HG02981 (cell line): ENCODE measurements around the gene STX2.

Experiments
- ATAC-seq: cut with Tn5 transposase; IDR thresholded peaks from one replicate; pipeline ENCODE4 v1.9.1; 2021; ENCODE audit warnings: mild to moderate bottlenecking, moderate library complexity; ENCODE audit not compliant: unreplicated experiment

STX2 gene

GRCh38 chr12:130831876-130832405 is 7.1 kb downstream of the STX2 start:
- ATAC-seq: no peak

GRCh38 chr12:130831246-130831645 is 7.8 kb downstream of the STX2 start:
- ATAC-seq: no peak

- ATAC-seq: no peak
Observed at GRCh38 chr12:130830246-130830551, 8.9 kb downstream of the STX2 start.

- ATAC-seq: no peak
Observed at GRCh38 chr12:130829391-130830245, 9.4 kb downstream of the STX2 start.

DNA sequence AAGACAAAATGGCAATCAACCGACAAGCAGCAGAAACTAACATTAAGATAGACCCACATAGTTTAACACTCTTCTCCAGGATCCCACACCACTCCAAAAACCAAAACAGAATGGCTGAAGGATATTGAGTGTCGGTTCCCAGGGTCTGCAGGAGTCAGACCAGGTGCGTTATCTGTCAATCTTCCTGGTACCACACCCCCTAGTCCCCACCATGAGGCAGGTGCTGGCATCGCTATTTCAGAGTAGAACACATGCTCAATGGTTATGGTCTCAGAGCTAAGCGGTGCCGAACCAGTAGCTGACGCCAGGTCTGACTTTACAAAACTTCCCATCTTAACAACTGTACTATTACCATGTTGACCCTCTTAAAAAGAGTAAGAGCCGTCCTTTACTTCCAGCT is 10.2 kb downstream of the STX2 start:
- no peak for ATAC-seq

- no peak for ATAC-seq
Observed at GRCh38 chr12:130827432-130827831, 11.6 kb downstream of the STX2 start.

DNA sequence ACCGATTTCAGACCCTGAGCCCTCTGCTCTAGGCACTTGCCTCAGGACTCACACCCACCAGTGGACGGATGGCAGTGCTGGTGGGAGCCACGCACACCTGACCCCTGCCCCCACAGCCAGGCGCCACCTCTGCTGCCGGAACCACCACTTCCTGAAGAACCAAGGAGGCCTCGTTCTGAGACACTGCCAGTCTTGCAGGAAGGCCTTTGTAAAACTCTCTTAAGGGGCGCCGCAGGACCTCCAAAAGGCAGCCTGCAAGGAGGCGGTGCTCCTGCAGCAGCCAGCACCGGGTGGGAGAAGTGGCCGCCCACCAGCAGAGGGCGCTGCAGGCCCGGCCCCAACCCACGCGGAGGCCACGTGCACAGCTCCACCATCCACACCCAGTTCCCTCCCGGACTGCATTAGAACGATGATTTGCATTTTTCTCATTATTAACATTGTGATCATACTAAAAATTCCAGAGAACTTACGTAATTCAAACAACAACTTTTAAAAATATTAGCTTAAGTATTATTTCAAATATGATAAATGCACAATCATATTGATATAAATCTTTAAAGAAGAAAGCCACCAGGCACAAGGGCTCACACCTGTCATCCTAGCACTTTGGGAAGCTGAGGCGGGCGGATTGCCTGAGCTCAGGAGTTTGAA is 12.8 kb downstream of the STX2 start:
- peak; percentile 56 for ATAC-seq

DNA sequence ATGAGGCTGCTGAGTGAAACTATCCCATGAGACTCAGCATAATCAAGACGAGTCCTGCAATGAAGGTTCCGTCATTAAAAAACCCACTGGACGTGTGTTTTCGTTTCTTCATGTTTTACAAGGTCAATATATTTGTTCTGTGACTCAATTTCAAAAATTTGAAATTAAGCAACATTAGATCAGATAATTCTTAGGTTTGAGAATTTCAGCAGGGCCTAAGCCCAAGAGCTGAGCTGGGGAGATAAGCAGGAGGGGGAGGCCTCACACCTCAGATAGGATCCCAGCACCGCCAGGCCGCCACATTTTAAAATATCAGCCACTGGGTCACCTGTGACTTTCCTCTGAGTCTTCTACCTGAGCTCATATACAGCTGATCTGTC is 13.3 kb downstream of the STX2 start:
- no peak for ATAC-seq

DNA sequence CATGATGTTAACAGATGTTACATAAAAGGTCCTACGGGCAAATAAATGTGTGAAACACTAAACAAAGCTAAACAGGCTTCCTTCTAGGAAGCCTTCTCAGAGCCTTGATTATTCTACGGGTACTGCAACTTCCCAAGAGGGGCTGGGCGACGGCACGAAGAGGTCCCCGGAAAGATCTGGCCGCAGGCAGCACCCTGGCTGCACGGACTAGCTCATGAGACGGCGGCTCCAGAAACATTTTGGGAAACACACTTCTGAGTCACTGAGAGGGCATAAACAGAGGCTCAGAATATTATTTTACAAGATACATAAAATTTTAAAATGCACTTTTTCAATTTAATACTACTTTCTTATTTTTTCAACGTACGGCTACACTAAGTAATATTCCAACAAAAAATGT is 19.4 kb downstream of the STX2 start:
- no peak for ATAC-seq

GRCh38 chr12:130818635-130819576 is 20.1 kb downstream of the STX2 start:
- ATAC-seq: peak; percentile 83

DNA sequence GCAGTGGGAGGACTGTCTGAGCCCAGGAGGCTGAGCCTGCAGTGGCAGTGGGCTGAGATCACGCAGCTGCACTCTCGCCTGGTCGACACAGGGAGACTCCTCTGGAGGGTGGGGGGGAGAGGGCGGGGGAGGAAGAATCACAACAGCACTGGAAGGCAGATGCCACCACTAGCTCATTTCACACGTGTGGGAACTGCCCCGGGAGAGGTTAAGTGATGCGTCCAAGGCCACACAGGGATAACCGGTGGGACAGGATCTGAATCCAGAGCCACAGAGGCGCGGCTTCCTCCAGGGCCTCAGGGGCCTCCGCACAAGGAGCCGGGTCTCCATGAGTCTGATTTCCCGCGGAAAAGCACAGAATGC is 20.8 kb downstream of the STX2 start:
- ATAC-seq: peak; percentile 33

- no peak for ATAC-seq
Observed at GRCh38 chr12:130817804-130818203, 21.2 kb downstream of the STX2 start.

- ATAC-seq: no peak
Observed at GRCh38 chr12:130816097-130816496, 23.0 kb downstream of the STX2 start.

DNA sequence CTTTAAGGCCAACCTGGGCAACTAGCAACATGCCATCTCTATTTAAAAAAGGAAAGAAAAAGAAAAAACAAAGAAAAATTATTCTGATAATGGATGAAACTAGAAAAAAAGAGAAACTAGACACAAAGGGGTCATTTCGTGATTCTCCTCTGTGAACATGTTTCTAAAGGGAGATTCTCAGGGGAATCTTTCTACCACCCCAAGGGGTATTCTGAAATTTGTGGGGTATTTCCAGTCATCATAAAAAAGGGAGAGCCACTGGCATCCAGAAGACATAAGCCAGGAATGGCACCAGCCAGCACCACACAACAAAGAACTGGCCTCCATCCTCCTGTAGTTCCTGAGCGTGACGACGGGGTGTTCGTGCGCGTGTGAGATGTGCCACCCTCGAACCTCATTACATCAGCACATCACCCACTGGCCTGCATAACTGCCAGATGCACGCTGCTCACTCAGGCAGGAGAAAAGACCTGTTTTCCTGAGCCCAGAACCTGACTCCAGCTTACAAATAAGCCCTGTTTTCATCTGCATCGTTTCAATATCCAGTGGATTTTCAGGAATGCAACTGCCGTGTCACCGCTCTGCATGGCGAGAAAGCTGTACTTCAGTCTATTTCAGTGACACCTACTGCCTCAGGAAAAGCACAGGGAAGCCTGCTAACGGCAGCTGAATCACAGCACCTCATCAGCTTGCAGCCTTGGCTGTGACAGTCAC is 23.9 kb downstream of the STX2 start:
- ATAC-seq: no peak

DNA sequence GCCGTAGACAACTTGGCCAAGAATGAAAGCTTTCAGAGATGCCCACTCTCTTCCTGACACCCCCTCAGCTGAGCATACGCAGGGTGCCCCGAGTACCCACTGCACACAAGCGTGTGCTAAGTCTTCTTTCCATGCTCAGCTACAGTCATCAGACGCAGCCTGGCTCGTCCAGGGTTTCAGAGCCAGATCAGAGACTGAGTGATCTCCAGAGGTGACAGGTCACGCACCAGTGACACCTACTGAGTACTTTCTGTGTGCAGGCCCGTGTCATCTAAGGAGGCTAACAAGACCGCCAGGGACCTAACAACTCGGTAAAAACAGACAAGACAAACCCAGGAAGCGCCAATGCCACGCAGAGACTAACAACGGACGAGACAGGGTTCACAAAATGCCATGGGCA is 25.1 kb downstream of the STX2 start:
- no peak for ATAC-seq

- ATAC-seq: no peak
Observed at GRCh38 chr12:130813436-130813835, 25.6 kb downstream of the STX2 start.

GRCh38 chr12:130809791-130810190 is 29.3 kb downstream of the STX2 start:
- no peak for ATAC-seq

DNA sequence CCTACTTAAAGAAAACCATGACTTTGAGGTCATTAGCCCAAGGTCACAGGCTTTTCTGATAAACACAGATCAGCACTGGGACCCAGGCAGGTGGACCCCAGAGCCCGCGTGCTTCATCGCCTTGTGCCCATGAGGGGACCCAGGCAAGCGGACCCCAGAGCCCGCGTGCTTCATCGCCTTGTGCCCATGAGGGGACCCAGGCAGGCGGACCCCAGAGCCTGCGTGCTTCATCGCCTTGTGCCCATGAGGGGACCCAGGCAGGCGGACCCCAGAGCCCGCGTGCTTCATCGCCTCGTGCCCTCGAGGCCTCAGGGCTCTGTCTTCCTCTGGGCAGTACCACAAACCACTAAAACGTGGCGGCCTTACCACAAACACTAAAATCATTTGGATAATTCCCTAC is 31.7 kb downstream of the STX2 start:
- no peak for ATAC-seq

DNA sequence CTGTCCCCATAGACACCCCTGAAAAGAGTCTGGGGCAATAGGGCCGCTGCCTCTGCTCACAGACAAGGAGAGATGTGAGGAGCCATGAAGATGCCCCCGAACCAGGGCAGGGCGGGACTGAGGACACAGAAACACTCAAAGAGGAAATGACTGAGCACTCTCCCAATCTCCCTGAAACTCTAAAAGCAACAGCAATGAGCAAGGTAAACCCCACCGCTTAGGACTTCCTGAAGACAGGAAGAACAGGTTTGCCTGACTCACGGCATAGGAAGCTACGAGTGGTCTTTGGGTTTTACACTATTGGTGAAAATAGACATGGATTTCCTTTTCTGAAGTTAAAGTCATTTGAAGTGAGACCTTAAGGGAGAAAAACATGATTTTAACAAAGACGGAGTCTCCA is 32.5 kb downstream of the STX2 start:
- no peak for ATAC-seq

DNA sequence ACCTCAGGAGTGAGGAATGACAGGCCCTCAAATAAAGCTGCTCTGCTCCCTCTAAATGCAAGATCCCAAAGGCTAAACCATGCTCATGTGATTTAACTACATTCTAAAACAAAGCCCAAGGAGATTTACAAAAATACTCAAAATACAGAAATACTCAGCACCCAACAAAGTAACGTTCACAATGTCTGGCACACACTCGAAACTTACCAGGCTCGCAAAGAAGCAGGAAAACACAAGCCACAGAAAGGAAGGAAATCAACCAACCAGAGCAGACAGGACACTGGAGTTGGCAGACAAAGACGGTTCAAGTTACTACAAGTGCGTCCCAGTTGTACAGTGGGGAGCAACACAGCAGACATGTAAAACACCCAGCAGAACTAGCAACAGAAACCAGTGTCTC is 33.4 kb downstream of the STX2 start:
- no peak for ATAC-seq

DNA sequence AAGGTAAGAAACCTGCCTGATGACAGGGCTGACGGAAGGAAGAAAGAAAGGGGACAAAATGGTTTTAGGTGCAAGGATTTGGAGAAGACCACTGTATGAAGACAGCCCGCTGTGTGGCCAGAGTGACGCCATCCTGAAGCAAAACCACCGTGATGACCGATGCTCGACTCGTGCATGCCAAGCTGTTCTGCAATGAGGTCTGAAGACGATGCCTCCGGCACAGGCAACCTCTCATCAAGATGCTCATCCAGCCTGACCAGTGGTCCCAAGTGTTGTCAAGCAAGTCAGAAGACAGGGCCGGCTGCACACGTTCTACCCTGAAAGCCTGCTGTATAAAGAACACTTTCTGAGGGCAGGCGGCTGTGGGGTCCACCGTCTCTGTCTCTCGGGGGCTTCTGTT is 34.8 kb downstream of the STX2 start:
- ATAC-seq: no peak
